K562 (cell line): ENCODE data around the gene VWA7. TPM values are rescaled to one million over a fixed set of nuclear protein-coding genes. Genes with fewer than 3 reads are reported as not detected.

Source experiments
- CUX1 ChIP-seq: fragments of 200-800 bp; sonication (Bioruptor generic); IDR thresholded peaks from 2 replicates; pipeline ENCODE4 v1.6.1; 2016; ENCODE audit warnings: missing genetic modification characterization, missing compliant biosample characterization
- DDX20 ChIP-seq: fragments of 450-650 bp; IDR thresholded peaks from 2 replicates; pipeline ENCODE4 v1.6.1; 2016; ENCODE audit warnings: missing genetic modification characterization, low read depth, mild to moderate bottlenecking, missing compliant biosample characterization, moderate library complexity
- ETV6 ChIP-seq, 3 experiments: fragments of 150-350 bp in 1 of 3; sonication (generic) in 1 of 3; formaldehyde crosslinking in 1 of 3; IDR thresholded peaks; 2 replicates each; pipeline versions ENCODE4 v1.6.1 to v1.8.0; 2014 to 2022; ENCODE audit warnings: borderline replicate concordance in 2 of 3, low read depth in 2 of 3, antibody characterized with exemption in 1 of 3, low read length in 1 of 3, mild to moderate bottlenecking in 1 of 3, missing genetic modification reagents in 1 of 3
- FOXK1 ChIP-seq: sonication (generic); formaldehyde crosslinking; IDR thresholded peaks from 2 replicates; pipeline ENCODE4 v1.8.0; 2022; ENCODE audit warnings: missing genetic modification reagents, mild to moderate bottlenecking, borderline replicate concordance
- HINFP ChIP-seq: fragments of 450-650 bp; conservative IDR thresholded peaks from 2 replicates; pipeline ENCODE4 v1.6.1; 2016; ENCODE audit warnings: missing genetic modification characterization, low read depth, mild to moderate bottlenecking, control low read depth, missing compliant biosample characterization
- NEUROD1 ChIP-seq: fragments of 150-350 bp; IDR thresholded peaks from 2 replicates; pipeline ENCODE4 v1.6.1; 2014; ENCODE audit warnings: borderline replicate concordance, low read length, low read depth; ENCODE audit not compliant: partially characterized antibody
- SMAD2 ChIP-seq: fragments of 150-350 bp; IDR thresholded peaks from 2 replicates; pipeline ENCODE4 v1.6.1; 2014; ENCODE audit warnings: low read depth, mild to moderate bottlenecking, low read length
- SMAD3 ChIP-seq: fragments of 450-650 bp; formaldehyde crosslinking; conservative IDR thresholded peaks from 2 replicates; pipeline ENCODE4 v1.4.0; 2020; ENCODE audit warnings: mild to moderate bottlenecking
- SPI1 ChIP-seq: IDR thresholded peaks from 2 replicates; pipeline ENCODE4 v1.6.1; 2011; ENCODE audit warnings: low read depth, low read length, control low read depth, borderline replicate concordance
- TSHZ1 ChIP-seq: fragments of 250-450 bp; sonication (Bioruptor Pico); IDR thresholded peaks from 2 replicates; pipeline ENCODE4 v1.4.0; 2020; ENCODE audit warnings: mild to moderate bottlenecking, moderate library complexity
- U2AF1 ChIP-seq: fragments of 200-400 bp; formaldehyde crosslinking; optimal IDR thresholded peaks from 2 replicates; pipeline ENCODE3; 2017; ENCODE audit warnings: mild to moderate bottlenecking, low read depth, low read length, moderate library complexity
- ZNF212 ChIP-seq: fragments of 450-650 bp; formaldehyde crosslinking; IDR thresholded peaks from 2 replicates; pipeline ENCODE4 v1.4.0; 2020; ENCODE audit warnings: mild to moderate bottlenecking
- ZNF316 ChIP-seq: fragments of 450-650 bp; IDR thresholded peaks from 2 replicates; pipeline ENCODE4 v1.6.1; 2016
- ZNF589 ChIP-seq: fragments of 200-800 bp; sonication (Bioruptor generic); IDR thresholded peaks from 2 replicates; pipeline ENCODE4 v1.6.1; 2016; ENCODE audit warnings: low read depth, missing genetic modification characterization, missing compliant biosample characterization
- ZNF76 ChIP-seq: fragments of 250-450 bp; sonication (Bioruptor Pico); IDR thresholded peaks from 2 replicates; pipeline ENCODE4 v1.4.0; 2020; ENCODE audit warnings: mild to moderate bottlenecking, moderate library complexity, borderline replicate concordance
- ZNF766 ChIP-seq: fragments of 200-800 bp; sonication (Bioruptor generic); conservative IDR thresholded peaks from 2 replicates; pipeline ENCODE4 v1.6.1; 2016; ENCODE audit warnings: missing genetic modification characterization, missing compliant biosample characterization
- polyA plus RNA-seq, 8 experiments: library from polyadenylated mRNA; depleted of rRNA in 4 of 8; stranded (reverse) in 5 of 8; unstranded in 3 of 8; fragments of >200 nt; fragmentation: Nextera tagmentation in 2 of 8; fragmentation: Illumina TruSeq in 1 of 8; extraction: Ambion mirVana in 2 of 8; extraction: Trizol in 1 of 8; gene quantifications; 2 replicates each; pipeline versions ENCODE4 v1.2.1 to v1.2.3, GENCODE V29; 2011 to 2014; ENCODE audit warnings: inconsistent platforms in 1 of 8, missing spikeins in 1 of 8
- total RNA-seq, 7 experiments: library from RNA; depleted of rRNA in 6 of 7; stranded (reverse); fragments of >200 nt in 6 of 7; fragmentation: Illumina TruSeq in 2 of 7; extraction: Trizol in 2 of 7; gene quantifications; 2 replicates each; pipeline versions ENCODE4 v1.2.1 to v1.2.3, GENCODE V29; 2011 to 2021; ENCODE audit warnings: low replicate concordance in 1 of 7

VWA7 gene
- total and polyA plus RNA-seq, 9 of the 15 experiments (the other 6 are each of a cell fraction or from before 2014, with no cell fraction given): 0.18 to 2.9 (median 0.95) TPM

DNA sequence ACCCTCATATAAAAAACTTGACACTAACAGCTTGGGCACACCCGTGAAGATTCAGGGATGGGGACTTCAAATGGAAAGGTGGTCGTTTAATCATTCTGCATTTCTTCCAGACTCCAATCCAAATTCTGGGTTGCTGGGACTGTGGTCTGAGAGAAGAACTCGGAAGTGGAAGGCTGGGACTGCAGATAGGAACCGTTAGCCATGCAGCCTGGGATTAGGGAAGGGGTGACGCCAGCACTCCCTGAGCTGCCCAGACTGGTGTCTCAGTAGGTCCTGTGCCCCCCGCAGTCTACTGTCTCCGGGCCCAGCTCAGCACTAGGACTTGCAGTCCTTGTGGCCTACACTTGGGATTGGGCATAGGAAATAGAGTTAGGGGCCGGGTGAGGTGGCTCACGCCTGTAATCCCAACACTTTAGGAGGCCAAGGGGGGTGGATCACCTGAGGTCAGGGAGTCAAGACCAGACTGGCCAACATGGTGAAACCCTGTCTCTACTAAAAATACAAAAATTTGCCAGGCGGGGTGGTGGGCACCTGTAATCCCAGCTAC, 40.3 kb downstream of the VWA7 start (continued):
- TF ChIP-seq TSHZ1 (CRISPR knock-in tag) (0 out of 2 replicates have a peak, but pooled peaks have one; percentile 60), SPI1 (peak; percentile 44; the same call in 1 of the 2 replicates), ZNF589 (CRISPR knock-in tag) (no peak), ZNF766 (no peak), DDX20 (tag) (no peak), U2AF1 (no peak), SMAD2 (no peak), ETV6 (IDR thresholded peaks at IDR 0.05; ENCODE audit: borderline replicate concordance in 1 of 2, low read depth in 2 of 2, low read length in 1 of 2) (no peak), ETV6 (CRISPR knock-in tag; IDR thresholded peaks at IDR 0.05; ENCODE audit: borderline replicate concordance) (0 out of 2 replicates have a peak, but pooled peaks have one; percentile 46), CUX1 (CRISPR knock-in tag) (no peak), ZNF212 (CRISPR knock-in tag) (no peak), NEUROD1 (no peak), FOXK1 (peak; percentile 6; the same call in 1 of the 2 replicates), HINFP (tag) (0 out of 2 replicates have a peak, but pooled peaks have one; percentile 32), ZNF316 (no peak), SMAD3 (CRISPR knock-in tag) (0 out of 2 replicates have a peak, but pooled peaks have one; percentile 3), ZNF76 (CRISPR knock-in tag) (0 out of 2 replicates have a peak, but pooled peaks have one; percentile 39)
